Muscle layer of duodenum (tissue), 2 donors: ENCODE results near the gene FOXO1.

Experiments used
- H3K27ac ChIP-seq: one replicate; pipeline ENCODE4 v1.7.0; 2013; ENCODE audit warnings: mild to moderate bottlenecking, low read length
- H3K27me3 ChIP-seq: one replicate; pipeline ENCODE4 v1.7.0; 2013; ENCODE audit warnings: low read depth, mild to moderate bottlenecking, control low read depth, low read length
- H3K36me3 ChIP-seq, 2 donors: one replicate each; pipeline ENCODE4 v1.7.0; 2013; ENCODE audit warnings: low read length in 2 of 2, control low read depth in 1 of 2, mild to moderate bottlenecking in 1 of 2; ENCODE audit not compliant: insufficient read depth in 2 of 2, control insufficient read depth in 1 of 2
- H3K4me1 ChIP-seq, 2 donors: one replicate each; pipeline ENCODE4 v1.7.0; 2013; ENCODE audit warnings: low read length in 2 of 2, mild to moderate bottlenecking in 2 of 2, control low read depth in 1 of 2, moderate library complexity in 1 of 2; ENCODE audit not compliant: insufficient read depth in 2 of 2, control insufficient read depth in 1 of 2
- H3K4me3 ChIP-seq, 2 donors: one replicate each; pipeline ENCODE4 v1.7.0; 2013; ENCODE audit warnings: low read length in 2 of 2, low read depth in 1 of 2, mild to moderate bottlenecking in 1 of 2
- H3K9me3 ChIP-seq, 2 donors: one replicate each; pipeline ENCODE4 v1.7.0; 2013; ENCODE audit warnings: low read length in 2 of 2, control low read depth in 1 of 2, mild to moderate bottlenecking in 1 of 2; ENCODE audit not compliant: control insufficient read depth in 1 of 2
- donor health status: healthy.

Gene FOXO1

DNA sequence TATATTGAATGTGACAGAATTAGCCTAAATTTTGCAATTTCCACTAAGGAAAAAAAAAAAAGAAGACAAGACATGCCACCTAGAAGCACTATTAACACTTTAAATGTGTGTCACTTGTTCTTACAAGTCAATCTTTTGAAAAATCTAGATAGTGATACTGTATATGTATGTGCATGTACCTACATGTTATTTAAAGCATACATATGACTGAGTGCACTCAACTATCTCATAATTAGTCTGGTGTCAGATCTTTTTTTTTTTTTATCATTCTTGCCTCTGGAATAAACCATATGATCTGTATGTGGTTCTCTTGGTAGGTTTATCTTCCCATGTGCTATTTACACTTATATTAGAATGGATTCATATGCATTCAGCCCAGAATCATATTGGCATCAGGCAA, 62.3 kb downstream of the FOXO1 start:
- no peak overlapping the region for H3K4me3 ChIP-seq
- no peak overlapping the region for H3K27ac ChIP-seq
- no peaks in the 10 kb centered on the region for H3K9me3 ChIP-seq
- H3K4me1 ChIP-seq = peaks cover 0 to 22% of the 10 kb centered on the region in 2 donors
- H3K36me3 ChIP-seq = no peaks in the 10 kb centered on the region
- H3K27me3 ChIP-seq = no peaks in the 10 kb centered on the region

DNA sequence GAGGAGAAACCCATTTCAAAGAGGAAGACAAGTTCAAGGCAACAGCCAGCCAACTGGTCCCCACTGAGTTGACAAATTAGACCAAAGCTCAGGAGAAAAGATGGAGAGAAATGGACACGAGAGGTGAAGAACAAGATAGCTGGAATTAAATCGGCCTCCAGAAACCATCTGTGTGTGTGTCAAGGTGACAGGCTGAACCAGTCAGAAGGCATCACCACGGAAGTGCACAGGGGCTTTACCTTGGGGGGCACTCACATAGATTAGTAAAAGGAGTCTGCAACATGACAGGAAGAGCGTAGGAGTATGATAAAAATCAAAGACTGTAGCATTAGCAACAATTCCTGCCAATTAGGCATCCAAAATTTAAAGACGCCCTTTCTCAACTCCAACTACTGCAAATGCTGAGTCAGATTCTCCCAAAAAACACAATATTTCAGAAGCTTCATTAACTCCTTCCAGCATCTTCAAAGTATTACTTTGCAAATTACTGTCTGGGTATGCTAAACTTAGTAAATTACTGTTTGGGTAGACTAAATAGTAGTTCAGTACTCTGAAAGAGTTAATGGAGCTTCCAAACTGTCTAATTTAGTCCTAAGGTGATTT, 66.2 kb downstream of the FOXO1 start:
- Histone ChIP-seq H3K9me3 (no peaks in the 10 kb centered on the region), H3K36me3 (no peaks in the 10 kb centered on the region), H3K27ac (no peak overlapping the region), H3K27me3 (no peaks in the 10 kb centered on the region), H3K4me3 (no peak overlapping the region), H3K4me1 (peaks cover 0 to 44% of the 10 kb centered on the region in 2 donors)

DNA sequence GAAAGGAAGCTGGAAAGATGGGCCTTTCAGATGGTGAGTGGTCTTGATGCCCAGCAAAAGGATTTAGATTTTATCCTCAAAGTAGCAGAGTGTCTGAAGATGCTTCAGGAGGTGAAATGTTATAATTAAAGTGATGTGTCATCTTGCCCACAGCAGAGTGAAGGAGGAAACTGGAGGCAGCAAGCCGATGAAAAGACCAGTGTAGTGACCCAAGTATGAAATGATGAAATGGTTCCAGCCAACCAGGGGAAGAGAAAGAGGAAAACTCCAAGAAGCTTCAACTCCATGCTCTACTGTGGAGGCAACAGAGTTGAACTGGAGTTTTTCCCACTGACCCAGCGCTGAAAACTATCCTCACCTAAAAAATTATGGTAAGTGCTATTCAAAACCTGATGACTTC, 66.7 kb downstream of the FOXO1 start:
- no peak overlapping the region for H3K27ac ChIP-seq

DNA sequence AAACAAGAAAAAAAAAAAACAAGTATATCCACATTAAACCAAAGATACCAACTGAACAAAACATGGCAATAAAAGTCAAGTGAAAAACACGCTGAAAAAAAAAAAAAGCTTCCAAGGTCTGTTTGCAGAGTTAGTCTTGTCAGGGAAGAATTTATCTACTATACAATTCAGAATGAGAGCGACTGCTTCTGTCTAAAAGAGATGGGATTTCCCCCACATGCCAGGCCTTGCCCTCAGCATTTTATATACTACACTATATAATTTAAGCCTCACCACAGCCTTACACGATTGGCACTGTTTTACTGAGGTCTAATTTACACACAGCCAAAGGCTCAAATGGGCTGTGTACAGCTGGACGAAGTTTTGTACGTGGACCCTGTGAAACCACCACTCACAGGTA, 67.3 kb downstream of the FOXO1 start:
- Histone ChIP-seq H3K9me3 (no peaks in the 10 kb centered on the region), H3K27ac (no peak overlapping the region), H3K36me3 (no peaks in the 10 kb centered on the region), H3K4me3 (no peak overlapping the region), H3K27me3 (no peaks in the 10 kb centered on the region), H3K4me1 (peaks cover 0 to 44% of the 10 kb centered on the region in 2 donors)

More for the DNA sequence above, 66.7 kb downstream of the FOXO1 start:
- Histone ChIP-seq H3K27me3 (no peaks in the 10 kb centered on the region), H3K36me3 (no peaks in the 10 kb centered on the region), H3K4me3 (no peak overlapping the region), H3K9me3 (no peaks in the 10 kb centered on the region), H3K4me1 (peaks cover 0 to 44% of the 10 kb centered on the region in 2 donors)

DNA sequence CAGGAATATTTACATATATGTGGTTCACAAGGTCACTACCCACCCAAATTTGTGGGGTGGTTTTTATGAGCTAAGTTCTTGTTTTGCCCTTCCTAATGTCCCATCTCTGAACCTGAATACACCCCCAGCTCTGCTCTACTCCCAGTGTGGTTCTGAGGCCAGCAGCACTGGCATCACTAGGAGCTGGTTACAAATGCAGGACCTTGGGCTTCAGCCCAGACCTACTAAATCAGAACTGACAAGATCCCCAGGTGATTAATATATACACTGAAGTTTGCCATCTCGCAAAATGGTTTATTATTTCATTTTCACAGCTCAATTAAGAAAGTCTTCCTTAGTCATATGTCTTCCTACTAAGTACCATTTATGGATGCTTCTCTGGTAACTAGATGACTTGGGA, 67.9 kb downstream of the FOXO1 start:
- Histone ChIP-seq H3K36me3 (no peaks in the 10 kb centered on the region), H3K27ac (no peak overlapping the region), H3K9me3 (no peaks in the 10 kb centered on the region), H3K27me3 (no peaks in the 10 kb centered on the region), H3K4me1 (peaks cover 0 to 44% of the 10 kb centered on the region in 2 donors), H3K4me3 (no peak overlapping the region)

DNA sequence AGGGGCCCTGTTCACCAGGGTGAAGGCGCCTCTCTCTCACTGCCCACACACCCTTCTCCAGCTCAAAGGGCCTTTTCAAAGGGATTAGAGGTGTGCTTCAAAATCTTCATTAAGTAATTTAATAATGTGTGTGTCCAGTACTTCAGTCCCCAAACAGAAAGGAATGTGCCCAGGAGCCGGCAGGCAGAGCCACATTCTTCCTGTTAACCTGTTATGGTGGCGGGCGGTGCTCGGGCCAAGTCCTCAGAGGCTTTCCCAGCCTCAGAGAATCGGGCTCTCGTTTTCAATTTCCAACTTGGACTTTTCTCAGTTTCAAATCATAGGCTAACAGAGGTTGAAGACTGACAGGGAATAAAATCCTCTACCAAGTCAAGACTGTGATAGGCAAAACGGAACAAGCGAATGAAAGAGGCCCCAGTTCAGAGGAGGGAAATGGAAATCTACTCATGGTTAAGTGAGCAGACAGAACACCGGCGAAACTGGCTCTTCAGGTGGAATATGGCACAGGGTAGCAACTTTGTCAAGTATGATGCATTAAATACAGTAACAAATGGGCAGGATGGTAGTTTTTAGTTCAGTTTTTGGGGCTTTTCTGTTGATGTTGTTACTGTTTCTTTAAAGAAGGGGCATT, 68.6 kb downstream of the FOXO1 start:
- H3K27me3 ChIP-seq = no peaks in the 10 kb centered on the region
- no peak overlapping the region for H3K4me3 ChIP-seq
- no peak overlapping the region for H3K27ac ChIP-seq
- no peaks in the 10 kb centered on the region for H3K36me3 ChIP-seq
- H3K4me1 ChIP-seq = peaks cover 0 to 44% of the 10 kb centered on the region in 2 donors
- H3K9me3 ChIP-seq = no peaks in the 10 kb centered on the region

DNA sequence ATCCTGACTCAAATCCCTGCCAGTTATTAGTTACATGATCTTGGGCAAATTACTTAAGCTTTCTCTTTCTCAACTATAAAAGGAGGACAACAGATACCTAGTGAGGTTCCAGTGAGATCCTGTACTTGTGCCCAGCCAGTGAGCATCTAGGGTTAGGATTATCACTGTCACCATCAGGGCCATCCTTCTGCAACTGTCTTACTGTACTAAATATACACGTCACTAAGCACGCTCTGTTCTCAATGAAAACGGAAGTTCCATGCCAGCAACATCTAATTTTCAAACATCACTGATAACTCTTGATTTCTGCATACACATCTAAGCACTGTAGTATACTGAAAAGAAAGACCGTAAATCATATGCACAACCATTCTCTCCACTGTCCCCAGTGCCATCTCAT, 70.0 kb downstream of the FOXO1 start:
- Histone ChIP-seq H3K36me3 (no peaks in the 10 kb centered on the region), H3K27ac (no peak overlapping the region), H3K4me3 (no peak overlapping the region), H3K4me1 (peaks cover 0 to 35% of the 10 kb centered on the region in 2 donors), H3K27me3 (no peaks in the 10 kb centered on the region), H3K9me3 (no peaks in the 10 kb centered on the region)

DNA sequence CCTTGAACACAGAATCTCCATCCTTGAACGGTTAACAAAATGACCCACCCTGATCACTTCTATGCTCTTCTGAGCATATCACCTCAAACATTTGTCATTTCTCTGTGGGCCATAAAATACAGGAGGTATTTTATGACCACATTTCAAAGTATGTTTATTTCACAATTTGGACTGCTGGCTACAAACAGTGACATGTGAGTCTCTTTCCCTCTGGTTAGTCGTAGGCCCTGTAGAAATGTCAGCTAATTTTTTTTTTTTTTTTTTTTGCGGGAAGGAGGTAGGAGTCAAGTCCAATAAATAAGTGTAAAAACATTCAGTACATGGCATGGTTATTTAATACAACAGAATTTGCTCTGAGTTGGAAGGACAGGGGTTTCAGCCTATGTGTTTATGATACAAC, 70.7 kb downstream of the FOXO1 start:
- no peak overlapping the region for H3K4me3 ChIP-seq
- H3K36me3 ChIP-seq = no peaks in the 10 kb centered on the region
- no peaks in the 10 kb centered on the region for H3K27me3 ChIP-seq
- no peaks in the 10 kb centered on the region for H3K9me3 ChIP-seq
- peaks cover 0 to 42% of the 10 kb centered on the region in 2 donors for H3K4me1 ChIP-seq
- no peak overlapping the region for H3K27ac ChIP-seq

DNA sequence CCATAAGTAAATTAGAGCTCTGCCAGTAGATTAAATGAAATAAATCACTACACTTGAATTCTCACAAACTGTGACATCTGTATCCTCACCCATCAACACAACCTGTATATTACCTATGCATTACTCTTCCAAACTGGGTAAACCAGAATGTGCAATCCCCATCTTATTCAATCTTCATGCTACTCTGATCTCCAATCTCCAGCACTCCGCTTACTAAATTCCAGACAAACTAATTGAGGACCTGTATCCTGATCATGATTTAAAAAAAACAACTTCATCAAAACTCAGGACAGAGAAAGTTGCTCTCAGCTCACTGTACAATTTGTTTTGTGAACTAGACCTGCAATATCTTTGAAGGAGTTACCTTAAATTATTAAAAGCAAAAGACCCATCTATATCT, 74.4 kb downstream of the FOXO1 start:
- H3K4me3 ChIP-seq = no peak overlapping the region
- H3K9me3 ChIP-seq = no peaks in the 10 kb centered on the region
- H3K27me3 ChIP-seq = no peaks in the 10 kb centered on the region
- H3K36me3 ChIP-seq = no peaks in the 10 kb centered on the region
- H3K4me1 ChIP-seq = peaks cover 8 to 41% of the 10 kb centered on the region in 2 donors
- H3K27ac ChIP-seq = no peak overlapping the region

DNA sequence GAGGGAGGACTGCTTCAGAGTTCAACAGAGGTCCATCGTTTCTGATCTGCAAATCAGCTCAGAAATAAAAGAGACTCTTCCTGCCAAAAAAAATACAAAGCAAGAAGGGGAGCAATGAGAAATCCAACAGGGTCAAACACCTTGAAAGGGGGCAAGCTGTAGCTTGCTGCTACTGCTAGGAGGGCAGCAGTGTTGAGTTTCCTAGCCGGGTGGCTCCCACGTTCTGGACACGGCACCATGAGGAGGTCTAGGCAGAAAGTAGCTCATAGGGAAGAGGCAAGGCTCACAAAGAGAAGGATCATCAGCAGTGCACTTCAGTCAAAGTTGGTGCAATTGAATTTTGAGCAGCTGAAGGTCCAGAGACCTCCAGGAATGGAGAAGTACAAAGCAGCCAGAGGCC, 75.3 kb downstream of the FOXO1 start:
- Histone ChIP-seq H3K36me3 (no peaks in the 10 kb centered on the region), H3K9me3 (no peaks in the 10 kb centered on the region), H3K27ac (no peak overlapping the region), H3K4me3 (no peak overlapping the region), H3K27me3 (no peaks in the 10 kb centered on the region), H3K4me1 (peaks cover 9 to 41% of the 10 kb centered on the region in 2 donors)

DNA sequence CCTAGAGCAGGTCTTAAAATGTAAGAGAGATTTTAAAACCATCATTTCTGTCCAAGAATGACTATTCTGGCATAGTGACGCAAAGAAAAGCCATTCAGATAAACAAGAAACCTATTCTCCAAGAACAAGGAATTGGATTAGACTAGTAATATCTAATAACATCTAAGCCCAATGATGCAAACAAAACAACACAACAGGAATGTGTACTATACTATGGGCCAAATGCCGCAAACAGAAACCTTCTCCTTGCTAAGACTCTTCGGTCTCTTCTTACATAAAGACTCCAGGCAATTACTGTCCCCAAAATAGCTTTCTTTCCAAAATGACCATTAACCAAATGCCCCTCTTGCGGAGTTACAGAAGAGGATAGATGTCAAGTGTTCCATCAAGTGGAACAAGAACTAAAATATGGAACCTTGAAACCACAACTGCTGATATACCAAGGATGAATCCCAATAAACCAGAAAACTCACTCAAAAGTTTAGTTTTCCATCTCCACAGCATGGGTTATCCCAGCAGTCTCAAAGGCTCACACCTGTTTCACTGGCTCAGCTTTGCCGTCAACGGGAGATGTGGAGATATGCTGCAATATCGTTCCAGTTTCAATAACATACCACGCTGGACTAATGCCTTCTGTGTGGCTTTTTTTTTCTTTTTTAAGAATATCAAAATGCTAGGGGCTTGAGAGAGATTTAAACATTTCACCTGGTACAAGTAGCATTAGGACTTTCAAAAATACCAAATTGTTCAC, 76.2 kb downstream of the FOXO1 start:
- no peaks in the 10 kb centered on the region for H3K9me3 ChIP-seq
- H3K27me3 ChIP-seq = no peaks in the 10 kb centered on the region
- H3K27ac ChIP-seq = peak overlapping the region; percentile 25
- peaks cover 16 to 46% of the 10 kb centered on the region in 2 donors for H3K4me1 ChIP-seq
- H3K36me3 ChIP-seq = no peaks in the 10 kb centered on the region
- no peak overlapping the region for H3K4me3 ChIP-seq
